Keratinocyte (primary cell): ENCODE data around the gene CCDC178. TPM values are rescaled to one million over a fixed set of nuclear protein-coding genes. Genes with fewer than 3 reads are reported as not detected.

ENCODE experiments used
- DNase-seq: peaks from one replicate; pipeline ENCODE4 v3.0.0-alpha.2; 2011; ENCODE audit warnings: low read depth, missing footprints, low spot score
- FAIRE-seq: peaks from 2 replicates; lab custom pipeline; 2011; peaks lifted over from hg19 to GRCh38; lab: Jason Lieb, UNC
- H2AFZ ChIP-seq: 2 replicates; pipeline ENCODE4 v1.6.0; 2012; ENCODE audit warnings: low read length, control low read depth, inconsistent platforms; ENCODE audit not compliant: control insufficient read depth
- H3K27ac ChIP-seq: 2 replicates; pipeline ENCODE4 v1.5.1; 2011; ENCODE audit warnings: low read length; ENCODE audit not compliant: control insufficient read depth, insufficient read depth
- H3K27me3 ChIP-seq: 3 replicates; pipeline ENCODE4 v1.6.0; 2011; ENCODE audit warnings: low read length; ENCODE audit not compliant: control insufficient read depth, insufficient read depth; ENCODE audit errors: extremely low read depth
- H3K36me3 ChIP-seq, 2 experiments: 2 replicates in 1 of 2; 3 replicates in 1 of 2; pipeline ENCODE4 v1.5.1; 2011; ENCODE audit warnings: low read length in 2 of 2, mild to moderate bottlenecking in 1 of 2; ENCODE audit not compliant: control insufficient read depth in 2 of 2, insufficient read depth in 2 of 2; ENCODE audit errors: extremely low read depth in 1 of 2
- H3K4me1 ChIP-seq: 3 replicates; pipeline ENCODE4 v1.5.1; 2011; ENCODE audit warnings: low read length; ENCODE audit not compliant: control insufficient read depth, insufficient read depth; ENCODE audit errors: extremely low read depth
- H3K4me2 ChIP-seq: 3 replicates; pipeline ENCODE4 v1.6.0; 2011; ENCODE audit warnings: low read depth, low read length; ENCODE audit not compliant: control insufficient read depth, insufficient read depth; ENCODE audit errors: extremely low read depth
- H3K4me3 ChIP-seq, 3 experiments: fragments of 200-600 bp in 1 of 3; sonication (generic) in 1 of 3; 2 replicates in 2 of 3; 3 replicates in 1 of 3; pipeline ENCODE4 v1.5.1; 2011 to 2016; ENCODE audit warnings: low read length in 3 of 3, mild to moderate bottlenecking in 3 of 3, control low read depth in 2 of 3, inconsistent platforms in 1 of 3, low read depth in 1 of 3, mixed read lengths in 1 of 3, mixed run types in 1 of 3, moderate library complexity in 1 of 3; ENCODE audit not compliant: control insufficient read depth in 2 of 3, insufficient read depth in 2 of 3; ENCODE audit errors: extremely low read depth in 1 of 3
- H3K79me2 ChIP-seq: 2 replicates; pipeline ENCODE4 v1.6.0; 2012; ENCODE audit warnings: low read length; ENCODE audit not compliant: control insufficient read depth, insufficient read depth
- H3K9ac ChIP-seq: 3 replicates; pipeline ENCODE4 v1.6.0; 2011; ENCODE audit warnings: low read length; ENCODE audit not compliant: control insufficient read depth, insufficient read depth; ENCODE audit errors: extremely low read depth
- H3K9me1 ChIP-seq: 3 replicates; pipeline ENCODE4 v1.6.0; 2011; ENCODE audit warnings: low read length; ENCODE audit not compliant: control insufficient read depth, insufficient read depth; ENCODE audit errors: extremely low read depth
- H3K9me3 ChIP-seq: 2 replicates; pipeline ENCODE4 v1.5.1; 2012; ENCODE audit warnings: low read depth, low read length; ENCODE audit not compliant: control insufficient read depth
- H4K20me1 ChIP-seq: 3 replicates; pipeline ENCODE4 v1.6.0; 2011; ENCODE audit warnings: low read length; ENCODE audit not compliant: control insufficient read depth, insufficient read depth; ENCODE audit errors: extremely low read depth
- EZH2 ChIP-seq: IDR thresholded peaks from one replicate; pipeline ENCODE4 v1.6.1; 2012; ENCODE audit warnings: inconsistent platforms, mild to moderate bottlenecking, low read length, moderate library complexity
- dilution Hi-C: fragments of 300-500 bp; cut with MboI; formaldehyde crosslinking; loops from one replicate; pipeline ENCODE4 v1.7.0; 2020; ENCODE audit warnings: low sequenced_read_pairs; ENCODE audit not compliant: extremely low pct_ligation_motif_present
- polyA plus RNA-seq, 5 experiments: library from polyadenylated mRNA; depleted of rRNA in 3 of 5; stranded (reverse) in 3 of 5; stranded (forward) in 1 of 5; unstranded in 1 of 5; fragments of >200 nt; gene quantifications; 1 replicate in 1 of 5; 2 replicates in 3 of 5; 3 replicates in 1 of 5; pipeline versions ENCODE4 v1.2.1 to v1.2.3, GENCODE V29; 2011 to 2012; ENCODE audit warnings: missing spikeins in 2 of 5, low read depth in 1 of 5, low replicate concordance in 1 of 5
- TF ChIP-seq, protein P1 (sequence below), 3 experiments: IDR thresholded peaks in 1 of 3; conservative IDR thresholded peaks in 1 of 3; optimal IDR thresholded peaks in 1 of 3; 2 replicates in 2 of 3; 3 replicates in 1 of 3; pipeline versions ENCODE3 to v1.5.1; 2011; ENCODE audit warnings: low read length in 3 of 3, mild to moderate bottlenecking in 3 of 3, moderate library complexity in 2 of 3, control low read depth in 1 of 3, inconsistent platforms in 1 of 3; ENCODE audit not compliant: insufficient read depth in 2 of 3; ENCODE audit errors: extremely low read depth in 1 of 3

Gene CCDC178
- polyA plus RNA-seq, 1 donor (not counting 4 experiments of a cell fraction or from before 2014, with no cell fraction given), result 0.14 TPM

DNA sequence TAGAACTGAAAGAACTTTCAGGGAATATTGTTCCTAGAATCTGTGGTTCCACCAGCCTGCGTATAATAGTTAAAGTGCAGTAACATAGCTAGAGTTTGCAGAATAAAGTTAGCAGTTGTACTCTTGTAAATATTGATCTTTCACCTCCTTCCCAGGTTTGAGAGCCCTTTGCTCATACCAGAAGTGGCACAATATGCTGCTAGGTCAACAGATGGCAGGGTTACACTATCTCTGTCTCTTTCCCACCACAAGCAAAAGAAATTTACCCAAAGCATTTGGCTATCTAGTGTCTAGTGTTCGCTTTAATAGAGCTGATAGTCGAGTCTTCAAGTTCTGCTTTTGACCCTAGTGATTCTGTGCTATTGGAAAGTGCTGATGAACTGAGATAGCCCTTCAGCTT is 548.7 kb downstream of the CCDC178 start:
- Histone ChIP-seq H3K4me3 (no peak overlapping the region), H3K4me1 (no peaks in the 10 kb centered on the region), H3K79me2 (no peaks in the 10 kb centered on the region), H3K27me3 (no peaks in the 10 kb centered on the region), H3K9ac (no peak overlapping the region), H3K36me3 (no peaks in the 10 kb centered on the region), H2AFZ (no peak overlapping the region), H3K9me3 (no peaks in the 10 kb centered on the region), H4K20me1 (no peaks in the 10 kb centered on the region), H3K4me2 (no peak overlapping the region), H3K27ac (no peak overlapping the region), H3K9me1 (no peaks in the 10 kb centered on the region)
- TF ChIP-seq, protein P1, sequence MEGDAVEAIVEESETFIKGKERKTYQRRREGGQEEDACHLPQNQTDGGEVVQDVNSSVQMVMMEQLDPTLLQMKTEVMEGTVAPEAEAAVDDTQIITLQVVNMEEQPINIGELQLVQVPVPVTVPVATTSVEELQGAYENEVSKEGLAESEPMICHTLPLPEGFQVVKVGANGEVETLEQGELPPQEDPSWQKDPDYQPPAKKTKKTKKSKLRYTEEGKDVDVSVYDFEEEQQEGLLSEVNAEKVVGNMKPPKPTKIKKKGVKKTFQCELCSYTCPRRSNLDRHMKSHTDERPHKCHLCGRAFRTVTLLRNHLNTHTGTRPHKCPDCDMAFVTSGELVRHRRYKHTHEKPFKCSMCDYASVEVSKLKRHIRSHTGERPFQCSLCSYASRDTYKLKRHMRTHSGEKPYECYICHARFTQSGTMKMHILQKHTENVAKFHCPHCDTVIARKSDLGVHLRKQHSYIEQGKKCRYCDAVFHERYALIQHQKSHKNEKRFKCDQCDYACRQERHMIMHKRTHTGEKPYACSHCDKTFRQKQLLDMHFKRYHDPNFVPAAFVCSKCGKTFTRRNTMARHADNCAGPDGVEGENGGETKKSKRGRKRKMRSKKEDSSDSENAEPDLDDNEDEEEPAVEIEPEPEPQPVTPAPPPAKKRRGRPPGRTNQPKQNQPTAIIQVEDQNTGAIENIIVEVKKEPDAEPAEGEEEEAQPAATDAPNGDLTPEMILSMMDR (optimal IDR thresholded peaks at IDR 0.05 in 1 of 3, IDR thresholded peaks at IDR 0.05 in 1 of 3, conservative IDR thresholded peaks at IDR 0.05 in 1 of 3; ENCODE audit: extremely low read depth in 1 of 3, insufficient read depth in 2 of 3, low read length in 3 of 3), result peak in 1 of 3 experiments; percentile 21
- TF ChIP-seq EZH2, result no peak
- dilution Hi-C loops, result no loop called here
- DNase-seq, result no peak
- FAIRE-seq, result no peak

DNA sequence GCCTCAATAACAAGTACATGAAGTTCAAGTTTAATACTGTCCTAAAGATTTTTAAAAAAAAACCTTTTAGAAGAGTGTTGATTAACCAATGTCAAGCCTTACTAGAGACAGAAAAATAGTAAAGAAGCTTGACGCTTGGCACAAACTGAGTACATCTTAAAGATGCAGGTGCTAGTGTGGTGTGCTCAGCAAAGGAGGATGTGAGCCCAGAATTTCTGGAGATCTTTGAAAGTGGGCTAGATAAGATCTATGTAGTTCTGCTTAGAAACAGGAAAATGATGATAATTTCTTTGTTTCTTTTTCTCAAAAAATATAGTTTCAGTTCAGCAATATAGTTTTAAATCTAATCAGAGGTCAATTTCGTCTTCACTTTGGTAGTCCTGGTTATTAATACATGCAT is 549.4 kb downstream of the CCDC178 start:
- Histone ChIP-seq H3K4me2 (no peak overlapping the region), H3K9ac (no peak overlapping the region), H3K27ac (no peak overlapping the region), H3K27me3 (no peaks in the 10 kb centered on the region), H2AFZ (no peak overlapping the region), H3K4me1 (no peaks in the 10 kb centered on the region), H3K9me1 (no peaks in the 10 kb centered on the region), H3K36me3 (no peaks in the 10 kb centered on the region), H3K4me3 (no peak overlapping the region), H3K79me2 (no peaks in the 10 kb centered on the region), H3K9me3 (no peaks in the 10 kb centered on the region), H4K20me1 (no peaks in the 10 kb centered on the region)
- TF ChIP-seq EZH2, result no peak
- TF ChIP-seq, protein P1 (optimal IDR thresholded peaks at IDR 0.05 in 1 of 3, IDR thresholded peaks at IDR 0.05 in 1 of 3, conservative IDR thresholded peaks at IDR 0.05 in 1 of 3; ENCODE audit: extremely low read depth in 1 of 3, insufficient read depth in 2 of 3, low read length in 3 of 3), result no peak
- no peak for DNase-seq
- no peak for FAIRE-seq
- dilution Hi-C loops, result no loop called here
